SU-DHL-6 (cell line): Measurements from ENCODE around the gene OR52N4.

Experiments used
- EZH2phosphoT487 ChIP-seq: fragments of 200-600 bp; sonication (generic), shearing (Covaris generic); conservative IDR thresholded peaks from 2 replicates; pipeline ENCODE4 v1.6.1; 2018; ENCODE audit warnings: mild to moderate bottlenecking, antibody characterized with exemption, low read length, moderate library complexity, mixed read lengths
- TF ChIP-seq, protein P1 (sequence below): fragments of 200-600 bp; sonication (generic); IDR thresholded peaks from one replicate; pipeline ENCODE4 v1.5.1; 2017; ENCODE audit warnings: antibody characterized with exemption, mild to moderate bottlenecking, low read length, moderate library complexity; ENCODE audit not compliant: insufficient read depth, poor library complexity, severe bottlenecking

DNA sequence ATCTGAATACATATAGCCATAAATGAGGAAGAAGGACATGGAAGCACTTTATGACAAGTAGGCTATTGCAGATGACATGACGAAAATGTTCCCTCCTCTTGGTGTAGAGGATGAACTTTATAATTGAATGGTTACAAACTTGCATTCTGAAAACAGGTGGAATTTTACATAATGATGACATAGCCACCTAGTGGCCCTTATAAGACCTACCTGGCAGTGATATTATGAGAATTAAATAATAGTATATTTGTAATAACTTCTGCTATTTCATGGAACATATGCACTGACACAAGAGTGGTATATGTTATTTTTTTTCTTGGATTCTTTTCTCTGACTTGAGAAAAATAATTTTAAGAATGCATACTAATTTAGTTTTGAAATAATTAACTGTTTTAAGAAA is 41.5 kb upstream of the OR52N4 start:
- TF ChIP-seq, protein P1, sequence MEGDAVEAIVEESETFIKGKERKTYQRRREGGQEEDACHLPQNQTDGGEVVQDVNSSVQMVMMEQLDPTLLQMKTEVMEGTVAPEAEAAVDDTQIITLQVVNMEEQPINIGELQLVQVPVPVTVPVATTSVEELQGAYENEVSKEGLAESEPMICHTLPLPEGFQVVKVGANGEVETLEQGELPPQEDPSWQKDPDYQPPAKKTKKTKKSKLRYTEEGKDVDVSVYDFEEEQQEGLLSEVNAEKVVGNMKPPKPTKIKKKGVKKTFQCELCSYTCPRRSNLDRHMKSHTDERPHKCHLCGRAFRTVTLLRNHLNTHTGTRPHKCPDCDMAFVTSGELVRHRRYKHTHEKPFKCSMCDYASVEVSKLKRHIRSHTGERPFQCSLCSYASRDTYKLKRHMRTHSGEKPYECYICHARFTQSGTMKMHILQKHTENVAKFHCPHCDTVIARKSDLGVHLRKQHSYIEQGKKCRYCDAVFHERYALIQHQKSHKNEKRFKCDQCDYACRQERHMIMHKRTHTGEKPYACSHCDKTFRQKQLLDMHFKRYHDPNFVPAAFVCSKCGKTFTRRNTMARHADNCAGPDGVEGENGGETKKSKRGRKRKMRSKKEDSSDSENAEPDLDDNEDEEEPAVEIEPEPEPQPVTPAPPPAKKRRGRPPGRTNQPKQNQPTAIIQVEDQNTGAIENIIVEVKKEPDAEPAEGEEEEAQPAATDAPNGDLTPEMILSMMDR, result peak; percentile 79
- no peak for TF ChIP-seq EZH2phosphoT487
